Prostate gland (tissue), 2 donors: ENCODE results near the gene VSIG10.
"Not testable (repeated sequence)": the region's sequence is repeated elsewhere in the genome, so short reads cannot be mapped to it uniquely, and the experiment has no call there.

Experiments used
- CTCF ChIP-seq, 4 experiments: fragments of 200-600 bp in 2 of 4; fragments of 450-650 bp in 2 of 4; sonication (generic) in 2 of 4; IDR thresholded peaks; 1 replicate in 3 of 4; 2 replicates in 1 of 4; pipeline ENCODE4 v1.5.1; 2016 to 2019; ENCODE audit warnings: antibody characterized with exemption in 4 of 4, mild to moderate bottlenecking in 2 of 4, moderate library complexity in 2 of 4
- POLR2A ChIP-seq: fragments of 450-650 bp; IDR thresholded peaks from one replicate; pipeline ENCODE4 v1.6.1; 2016; ENCODE audit warnings: antibody characterized with exemption, mild to moderate bottlenecking

DNA sequence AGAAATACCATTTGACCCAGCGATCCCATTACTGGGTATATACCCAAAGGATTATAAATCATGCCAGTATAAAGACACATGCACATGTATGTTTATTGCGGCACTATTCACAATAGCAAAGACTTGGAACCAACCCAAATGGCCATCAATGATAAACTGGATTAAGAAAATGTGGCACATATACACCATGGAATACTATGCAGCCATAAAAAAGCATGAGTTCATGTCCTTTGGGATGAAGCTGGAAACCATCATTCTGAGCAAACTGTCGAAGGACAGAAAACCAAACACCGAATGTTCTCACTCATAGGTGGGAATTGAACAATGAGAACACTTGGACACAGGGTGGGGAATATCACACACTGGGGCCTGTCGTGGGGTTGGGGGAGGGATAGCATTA, 25.6 kb upstream of the VSIG10 start:
- not testable (repeated sequence) for TF ChIP-seq POLR2A; CTCF (IDR thresholded peaks at IDR 0.05)
